Keratinocyte (primary cell): ENCODE measurements around the gene CERK.

ENCODE experiments used
- CTCF ChIP-seq, 3 experiments: IDR thresholded peaks in 1 of 3; conservative IDR thresholded peaks in 1 of 3; optimal IDR thresholded peaks in 1 of 3; 2 replicates in 2 of 3; 3 replicates in 1 of 3; pipeline versions ENCODE3 to v1.5.1; 2011; ENCODE audit warnings: low read length in 3 of 3, mild to moderate bottlenecking in 3 of 3, moderate library complexity in 2 of 3, control low read depth in 1 of 3, inconsistent platforms in 1 of 3; ENCODE audit not compliant: insufficient read depth in 2 of 3; ENCODE audit errors: extremely low read depth in 1 of 3
- EZH2 ChIP-seq: IDR thresholded peaks from one replicate; pipeline ENCODE4 v1.6.1; 2012; ENCODE audit warnings: inconsistent platforms, mild to moderate bottlenecking, low read length, moderate library complexity

- TF ChIP-seq CTCF (optimal IDR thresholded peaks at IDR 0.05 in 1 of 3, IDR thresholded peaks at IDR 0.05 in 1 of 3, conservative IDR thresholded peaks at IDR 0.05 in 1 of 3; ENCODE audit: extremely low read depth in 1 of 3, insufficient read depth in 2 of 3, low read length in 3 of 3) (no peak), EZH2 (no peak)
Measured at GRCh38 chr22:46664301-46664855, 73.7 kb downstream of the CERK start.
